Measurements from ENCODE around the gene PTGFRN.

Gene PTGFRN

DNA sequence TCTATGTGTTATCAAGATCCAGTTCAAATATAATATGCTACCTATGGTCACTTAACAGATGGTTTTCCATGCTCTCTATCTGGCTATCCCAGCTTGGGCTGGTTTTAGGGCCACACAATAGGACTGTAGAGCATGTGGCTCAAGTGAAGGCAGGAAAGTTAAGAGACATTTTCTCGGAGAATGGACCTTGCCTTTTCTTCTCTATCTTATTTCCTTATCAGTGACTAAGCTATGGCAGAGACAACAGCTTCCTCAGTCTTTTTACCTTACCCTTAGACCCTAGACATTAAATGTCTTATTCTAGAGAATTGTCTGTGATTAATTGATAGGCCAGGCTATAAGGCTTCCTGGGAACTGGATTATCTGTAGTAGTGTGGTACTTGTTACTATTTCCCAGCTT lies 120.0 kb downstream of the PTGFRN start:
- TF ChIP-seq ZFX (IDR thresholded peaks at IDR 0.05; ENCODE audit: borderline replicate concordance) (no peak), CTCF (IDR thresholded peaks at IDR 0.05) (no peak)
- no peak overlapping the region for H3K27ac ChIP-seq

DNA sequence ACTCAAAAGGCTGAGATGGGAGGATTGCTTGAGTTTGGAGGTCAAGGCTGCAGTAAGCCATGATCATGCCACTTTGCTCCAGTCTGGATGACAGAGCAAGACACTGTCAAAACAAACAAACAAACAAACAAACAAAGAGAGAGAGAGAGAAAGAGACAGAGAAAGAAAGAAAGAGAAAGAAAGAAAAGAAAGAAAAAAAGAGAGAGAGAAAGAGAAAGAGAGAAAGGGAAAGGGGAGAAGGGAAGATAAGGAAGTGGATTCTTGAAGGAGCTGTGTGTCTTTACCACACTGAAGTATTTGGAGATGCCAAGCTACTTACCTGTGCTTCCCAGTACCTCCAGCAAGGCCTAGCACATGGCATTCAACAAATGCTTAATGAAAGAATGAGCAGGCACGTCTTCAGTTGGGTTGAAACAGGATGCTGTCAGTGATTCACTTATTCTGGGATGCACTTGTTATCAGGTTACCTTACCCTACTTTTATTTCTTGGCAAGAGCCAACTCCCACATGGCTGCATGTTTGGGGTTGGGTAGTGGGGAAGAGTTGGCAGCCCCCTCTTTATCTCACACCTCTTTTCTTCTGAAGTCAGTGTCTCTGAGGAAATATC lies 120.7 kb downstream of the PTGFRN start:
- TF ChIP-seq ZFX (IDR thresholded peaks at IDR 0.05; ENCODE audit: borderline replicate concordance) (no peak), CTCF (IDR thresholded peaks at IDR 0.05) (no peak)
- H3K27ac ChIP-seq = no peak overlapping the region

DNA sequence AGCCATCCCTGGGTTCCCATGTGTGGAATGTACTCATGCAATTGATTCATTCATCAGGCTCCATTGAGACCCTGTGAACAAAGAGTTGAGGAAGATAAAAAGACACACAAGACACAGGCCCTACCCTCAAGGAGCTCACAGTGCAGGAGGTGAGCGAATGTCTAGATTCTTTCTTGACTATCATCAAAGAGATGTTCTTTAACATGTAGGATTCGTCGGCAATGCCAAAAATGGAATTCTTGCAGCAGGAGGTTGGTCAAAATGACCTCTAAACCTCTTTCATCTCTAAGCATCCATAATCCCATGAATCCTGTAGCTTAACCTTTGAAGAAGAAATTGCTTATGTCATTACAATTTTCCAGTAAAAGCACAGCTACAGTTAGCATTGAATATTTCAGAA lies 122.5 kb downstream of the PTGFRN start:
- no peak overlapping the region for H3K27ac ChIP-seq
- no peak for TF ChIP-seq CTCF (IDR thresholded peaks at IDR 0.05)
- no peak for TF ChIP-seq ZFX (IDR thresholded peaks at IDR 0.05; ENCODE audit: borderline replicate concordance)

DNA sequence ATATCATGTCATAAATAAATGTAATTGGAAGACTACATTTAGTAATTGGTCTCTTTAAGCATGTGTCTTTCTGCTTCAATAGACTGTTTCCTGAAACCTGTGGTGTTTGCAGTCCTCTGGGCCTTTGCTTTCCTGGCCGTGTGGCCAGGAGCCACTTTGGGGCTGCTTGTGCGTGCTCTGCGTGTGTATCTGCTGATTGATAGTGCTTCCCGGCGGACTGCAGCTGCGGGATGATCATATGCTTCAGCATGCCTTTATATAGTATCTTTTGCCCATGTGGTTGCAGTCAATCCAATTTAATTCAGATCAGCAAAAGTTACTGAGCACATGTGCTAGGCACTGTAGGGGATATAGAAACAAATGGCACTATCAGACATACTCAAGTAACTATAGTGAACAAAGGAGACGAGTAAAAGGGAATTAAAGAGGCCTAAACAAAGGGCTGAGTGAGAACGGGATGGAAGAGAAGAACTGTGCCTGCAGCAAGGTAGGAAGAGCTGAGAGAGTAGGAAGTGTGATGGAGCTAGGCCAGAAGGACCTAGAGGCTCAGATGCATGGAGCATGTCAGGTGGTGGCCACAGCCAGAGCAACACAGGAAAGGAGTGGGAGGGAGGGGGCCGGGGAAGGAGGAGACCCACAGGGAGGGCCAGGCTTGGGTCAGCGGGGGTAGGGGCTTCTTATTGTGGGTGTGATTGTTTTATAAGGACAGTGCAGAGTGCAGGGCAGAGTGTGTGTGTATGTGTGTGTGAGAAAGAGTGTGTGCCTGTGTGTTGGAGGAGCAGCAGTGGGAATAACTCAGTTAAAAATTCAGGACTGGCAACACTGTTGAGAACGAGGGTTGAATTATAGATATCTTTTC lies 123.2 kb downstream of the PTGFRN start:
- no peak overlapping the region for H3K27ac ChIP-seq

GRCh38 chr1:117033772-117034171 lies 124.1 kb downstream of the PTGFRN start:
- H3K27ac ChIP-seq = no peak overlapping the region
- TF ChIP-seq ZFX (IDR thresholded peaks at IDR 0.05; ENCODE audit: borderline replicate concordance) = no peak
- TF ChIP-seq CTCF (IDR thresholded peaks at IDR 0.05) = no peak

More for the DNA sequence above, 123.2 kb downstream of the PTGFRN start:
- no peak for TF ChIP-seq ZFX (IDR thresholded peaks at IDR 0.05; ENCODE audit: borderline replicate concordance)
- no peak for TF ChIP-seq CTCF (IDR thresholded peaks at IDR 0.05)

DNA sequence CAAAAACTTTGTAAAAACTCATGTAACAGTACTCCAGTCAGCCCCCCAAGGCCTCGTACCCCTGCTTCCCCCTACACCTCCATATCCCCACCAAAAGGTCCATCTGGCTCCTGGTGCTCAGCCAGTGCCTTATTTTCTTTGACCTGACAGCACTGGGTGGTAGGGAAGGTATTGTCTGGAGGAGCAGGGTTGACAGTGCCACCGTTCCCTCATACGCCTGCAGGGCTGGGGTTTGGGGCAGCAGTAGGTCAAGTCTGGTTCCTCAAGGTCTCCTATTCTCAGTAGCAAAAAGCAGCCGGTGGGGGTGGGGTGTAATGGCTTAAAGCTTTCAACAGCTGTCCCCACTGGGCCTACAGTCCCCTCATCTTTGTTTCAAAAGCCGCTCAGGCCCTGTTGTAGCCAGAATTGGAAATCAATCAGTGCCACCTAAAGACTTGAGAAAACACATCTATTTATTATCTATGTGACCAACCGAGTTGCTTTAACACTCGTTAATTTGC lies 125.1 kb downstream of the PTGFRN start:
- no peak overlapping the region for H3K27ac ChIP-seq
- TF ChIP-seq ZFX (IDR thresholded peaks at IDR 0.05; ENCODE audit: borderline replicate concordance) (no peak), CTCF (IDR thresholded peaks at IDR 0.05) (no peak)

- no peak for TF ChIP-seq CTCF (IDR thresholded peaks at IDR 0.05)
- TF ChIP-seq ZFX (IDR thresholded peaks at IDR 0.05; ENCODE audit: borderline replicate concordance) = no peak
- H3K27ac ChIP-seq = no peak overlapping the region
These were observed 126.3 kb downstream of the PTGFRN start for GRCh38 chr1:117036018-117036461.

All from 22Rv1 (cell line).